Brain microvascular endothelial cell (primary cell): ENCODE results near the gene KCNG2.

Experiments used
- DNase-seq: peaks from one replicate; pipeline ENCODE4 v3.0.0-alpha.2; 2020
- H3K27ac ChIP-seq: fragments of 250-450 bp; sonication (Bioruptor Pico); 2 replicates; pipeline ENCODE4 v1.5.1; 2020; ENCODE audit warnings: mild to moderate bottlenecking, moderate library complexity
- H3K27me3 ChIP-seq: fragments of 250-450 bp; sonication (Bioruptor Pico); replicated peaks from 2 replicates; pipeline ENCODE4 v1.5.1; 2020; ENCODE audit warnings: mild to moderate bottlenecking
- H3K36me3 ChIP-seq: fragments of 250-450 bp; sonication (Bioruptor Pico); replicated peaks from 2 replicates; pipeline ENCODE4 v1.5.1; 2020; ENCODE audit warnings: mild to moderate bottlenecking
- H3K4me3 ChIP-seq: 2 replicates; pipeline ENCODE4 v1.5.1; 2011; ENCODE audit warnings: low read depth, mild to moderate bottlenecking, control low read depth, low read length, moderate library complexity
- CTCF ChIP-seq: IDR thresholded peaks from 2 replicates; pipeline ENCODE4 v1.5.1; 2011; ENCODE audit warnings: low read depth, mild to moderate bottlenecking, moderate library complexity, low read length, control low read depth, inconsistent platforms; ENCODE audit errors: missing control alignments
- in situ Hi-C: cut with HindIII; loops from 2 replicates; pipeline ENCODE4 v1.10.0; 2017; ENCODE audit warnings: low sequenced_read_pairs, low pct_ligation_motif_present

Gene KCNG2

GRCh38 chr18:79849328-79850207 lies 51.8 kb downstream of the KCNG2 start:
- in situ Hi-C loops = no loop called here
- H3K36me3 ChIP-seq = no peaks in the 10 kb centered on the region
- no peak overlapping the region for H3K27ac ChIP-seq
- DNase-seq = no peak
- no peaks in the 10 kb centered on the region for H3K27me3 ChIP-seq
- TF ChIP-seq CTCF = no peak
- H3K4me3 ChIP-seq = no peak overlapping the region

DNA sequence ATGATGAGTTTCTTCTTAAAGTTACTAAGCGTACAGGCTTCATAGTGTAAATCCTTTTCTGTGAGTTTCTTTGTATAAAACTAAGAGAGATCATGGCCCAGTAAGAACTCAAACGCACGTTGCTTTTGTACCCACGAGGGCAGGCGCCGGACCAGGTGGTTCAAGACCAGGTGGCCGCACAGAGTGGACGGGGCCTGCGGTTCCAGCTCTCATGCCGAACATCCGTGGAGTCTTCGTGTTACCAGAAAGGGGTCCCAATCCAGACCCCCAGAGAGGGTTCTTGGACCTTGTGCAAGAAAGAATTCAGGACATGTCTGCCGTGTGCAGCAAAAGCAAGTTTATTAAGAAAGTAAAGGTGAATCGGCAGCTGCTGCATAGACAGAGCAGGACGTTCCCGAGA lies 53.0 kb downstream of the KCNG2 start:
- Histone ChIP-seq H3K4me3 (no peak overlapping the region), H3K27me3 (no peaks in the 10 kb centered on the region), H3K36me3 (no peaks in the 10 kb centered on the region), H3K27ac (no peak overlapping the region)
- no peak for DNase-seq
- no peak for TF ChIP-seq CTCF
- in situ Hi-C loops = no loop called here

DNA sequence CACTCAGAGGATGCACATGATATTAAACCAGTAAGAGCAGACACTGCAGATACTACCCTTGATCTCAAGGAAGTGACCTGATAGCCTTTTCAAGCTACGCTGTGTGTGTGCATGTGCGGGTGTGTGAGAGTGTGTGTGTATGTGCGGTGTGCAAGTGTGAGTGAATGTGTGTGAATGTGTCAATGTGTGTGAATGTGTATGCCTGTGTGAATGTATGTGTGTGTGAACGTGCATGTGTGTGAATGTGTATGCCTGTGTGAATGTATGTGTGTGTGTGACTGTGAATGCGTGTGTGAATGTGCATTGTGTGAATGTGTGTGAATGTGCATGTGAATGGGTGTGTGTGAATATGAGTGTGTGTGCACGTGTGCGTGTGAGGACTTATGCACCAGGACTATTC lies 53.8 kb downstream of the KCNG2 start:
- no peak for DNase-seq
- Histone ChIP-seq H3K27me3 (no peaks in the 10 kb centered on the region), H3K27ac (no peak overlapping the region), H3K36me3 (no peaks in the 10 kb centered on the region), H3K4me3 (no peak overlapping the region)
- in situ Hi-C loops = no loop called here
- TF ChIP-seq CTCF = no peak

- no peak for TF ChIP-seq CTCF
- Histone ChIP-seq H3K27ac (no peak overlapping the region), H3K36me3 (no peaks in the 10 kb centered on the region), H3K27me3 (no peaks in the 10 kb centered on the region), H3K4me3 (no peak overlapping the region)
- in situ Hi-C loops = no loop called here
- DNase-seq = no peak
Observed at GRCh38 chr18:79851950-79852349, 54.2 kb downstream of the KCNG2 start.

DNA sequence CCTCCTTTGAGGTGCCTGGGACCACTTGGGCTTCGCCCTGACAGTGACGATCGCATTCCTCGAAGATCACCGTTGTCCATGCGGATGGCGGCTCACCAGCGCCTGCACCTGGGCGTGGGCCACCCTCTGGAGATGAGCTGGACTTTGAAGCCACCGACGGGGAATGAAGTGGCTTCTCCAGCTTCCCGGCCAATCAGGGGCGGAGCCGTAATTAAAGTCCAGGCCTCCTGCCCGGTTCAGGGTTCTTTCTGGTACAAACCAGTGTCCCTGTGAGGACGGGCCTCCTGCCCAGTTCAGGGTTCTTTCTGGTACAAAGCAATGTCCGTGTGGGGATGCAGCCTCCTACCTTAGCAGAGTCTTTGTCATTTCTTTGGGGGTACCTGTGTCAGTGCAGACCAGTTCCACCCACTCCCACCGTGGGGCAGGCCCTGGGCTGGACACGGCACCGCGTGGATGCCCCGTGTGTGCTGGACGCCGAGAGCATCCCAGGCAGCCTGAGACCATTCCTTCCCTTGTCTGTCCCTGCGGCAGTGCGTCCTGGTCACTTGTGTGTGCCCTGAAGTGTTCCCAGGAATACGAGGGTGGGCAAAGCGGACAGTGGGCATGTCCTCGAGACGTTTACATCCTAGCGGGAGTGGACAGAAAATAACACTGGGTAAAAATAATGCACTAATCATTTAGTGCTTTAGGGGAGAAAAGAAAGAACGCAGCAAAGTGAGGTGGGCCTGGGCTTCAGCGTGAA lies 55.0 kb downstream of the KCNG2 start:
- DNase-seq = no peak
- Histone ChIP-seq H3K27me3 (no peaks in the 10 kb centered on the region), H3K4me3 (no peak overlapping the region), H3K27ac (no peak overlapping the region), H3K36me3 (no peaks in the 10 kb centered on the region)
- in situ Hi-C loops = no loop called here
- no peak for TF ChIP-seq CTCF
